A673 (cell line): ENCODE results near the gene BTN2A1. TPM values are rescaled to one million over a fixed set of nuclear protein-coding genes. Genes with fewer than 3 reads are reported as not detected.

Experiments used
- BruUV-seq: library from RNA; stranded (reverse); fragments of 400-500 nt; replicated peaks from 2 replicates; lab custom pipeline; 2021; lab: Mats Ljungman, UMichigan
- CTCF ChIA-PET: fragments of 300-600 bp; sonication (Branson Sonifier 250); formaldehyde crosslinking; loops from one replicate; lab custom pipeline; 2022; ENCODE audit warnings: antibody characterized with exemption; lab: Charles Lee
- POLR2A ChIA-PET: fragments of 300-600 bp; sonication (Branson Sonifier 250); formaldehyde crosslinking; loops from one replicate; lab custom pipeline; 2022; ENCODE audit warnings: antibody characterized with exemption; ENCODE audit not compliant: low non-redundant PET; lab: Charles Lee
- DNase-seq: peaks from one replicate; pipeline ENCODE4 v3.0.0-alpha.2; 2015; ENCODE audit warnings: low spot score
- H3K27ac ChIP-seq: fragments of 200-600 bp; sonication (generic); 2 replicates; pipeline ENCODE4 v1.5.1; 2016; ENCODE audit warnings: mixed run types, low read depth, mild to moderate bottlenecking, mixed read lengths, antibody characterized with exemption, low read length; ENCODE audit not compliant: poor library complexity, severe bottlenecking
- H3K27me3 ChIP-seq: fragments of 200-600 bp; sonication (generic); replicated peaks from 2 replicates; pipeline ENCODE4 v1.6.1; 2017; ENCODE audit warnings: mixed run types, low read depth, mild to moderate bottlenecking, mixed read lengths, antibody characterized with exemption, low read length; ENCODE audit not compliant: insufficient read depth, poor library complexity
- H3K36me3 ChIP-seq: fragments of 200-600 bp; sonication (generic); 2 replicates; pipeline ENCODE4 v1.6.1; 2016; ENCODE audit warnings: mixed run types, mild to moderate bottlenecking, mixed read lengths, antibody characterized with exemption, low read length; ENCODE audit not compliant: insufficient read depth, poor library complexity, severe bottlenecking
- H3K4me1 ChIP-seq: fragments of 200-600 bp; sonication (generic); 2 replicates; pipeline ENCODE4 v1.6.1; 2017; ENCODE audit warnings: mixed run types, mild to moderate bottlenecking, mixed read lengths, antibody characterized with exemption, low read length; ENCODE audit not compliant: insufficient read depth, poor library complexity, severe bottlenecking
- H3K4me3 ChIP-seq: fragments of 200-600 bp; sonication (generic); 2 replicates; pipeline ENCODE4 v1.5.1; 2016; ENCODE audit warnings: low read depth, mixed run types, mild to moderate bottlenecking, mixed read lengths, low read length; ENCODE audit not compliant: poor library complexity, severe bottlenecking
- H3K9me3 ChIP-seq: fragments of 200-600 bp; sonication (generic); 2 replicates; pipeline ENCODE4 v1.6.1; 2016; ENCODE audit warnings: mixed run types, low read depth, mild to moderate bottlenecking, mixed read lengths, antibody characterized with exemption, low read length; ENCODE audit not compliant: poor library complexity, severe bottlenecking
- CTCF ChIP-seq: fragments of 300-800, 200-600 bp; sonication (generic); conservative IDR thresholded peaks from 2 replicates; pipeline ENCODE4 v1.5.1; 2017; ENCODE audit warnings: low read depth, mild to moderate bottlenecking, antibody characterized with exemption, low read length, moderate library complexity, mixed read lengths
- EZH2 ChIP-seq: fragments of 200-600 bp; sonication (generic); IDR thresholded peaks from 2 replicates; pipeline ENCODE4 v1.6.1; 2017; ENCODE audit warnings: borderline replicate concordance, low read depth, mild to moderate bottlenecking, mixed read lengths, antibody characterized with exemption, low read length; ENCODE audit not compliant: poor library complexity, severe bottlenecking
- intact Hi-C: fragments of 100-400 bp; cut with micrococcal nuclease; formaldehyde crosslinking; loops from one replicate; pipeline ENCODE4 v1.10.0; 2022; ENCODE audit not compliant: unreplicated experiment
- total RNA-seq: library from RNA; stranded (reverse); gene quantifications from 2 replicates; pipeline ENCODE4 v1.2.3, GENCODE V29; 2021

The BTN2A1 gene
- total RNA-seq, 1 experiment from 2014 or later = 32.2 TPM

- no peak overlapping the region for H3K27ac ChIP-seq
- H3K4me1 ChIP-seq = no peaks in the 10 kb centered on the region
- H3K36me3 ChIP-seq = no peaks in the 10 kb centered on the region
- POLR2A ChIA-PET = no interaction called here
- DNase-seq = no peak
- H3K27me3 ChIP-seq = no peaks in the 10 kb centered on the region
- no peak for TF ChIP-seq EZH2
- TF ChIP-seq CTCF = no peak
- no peak overlapping the region for H3K4me3 ChIP-seq
- intact Hi-C loops = no loop called here
- no peaks in the 10 kb centered on the region for H3K9me3 ChIP-seq
- CTCF ChIA-PET = no interaction called here
- no TSS peak for BruUV-seq
Observed at GRCh38 chr6:26445934-26446667, 11.7 kb upstream of the BTN2A1 start.

GRCh38 chr6:26447257-26447656, 10.5 kb upstream of the BTN2A1 start:
- TF ChIP-seq EZH2 (no peak), CTCF (no peak)
- no peaks in the 10 kb centered on the region for H3K4me1 ChIP-seq
- intact Hi-C loops = no loop called here
- no peaks in the 10 kb centered on the region for H3K27me3 ChIP-seq
- POLR2A ChIA-PET = no interaction called here
- no peak overlapping the region for H3K27ac ChIP-seq
- no peaks in the 10 kb centered on the region for H3K9me3 ChIP-seq
- BruUV-seq = no TSS peak
- H3K36me3 ChIP-seq = no peaks in the 10 kb centered on the region
- DNase-seq = no peak
- no peak overlapping the region for H3K4me3 ChIP-seq
- CTCF ChIA-PET = no interaction called here

- intact Hi-C loops = no loop called here
- CTCF ChIA-PET = no interaction called here
Observed at GRCh38 chr6:26450240-26450639, 7.5 kb upstream of the BTN2A1 start.

More at GRCh38 chr6:26450240-26450639, 7.5 kb upstream of the BTN2A1 start:
- Histone ChIP-seq H3K4me3 (no peak overlapping the region), H3K4me1 (no peaks in the 10 kb centered on the region), H3K9me3 (no peaks in the 10 kb centered on the region), H3K27ac (no peak overlapping the region), H3K36me3 (no peaks in the 10 kb centered on the region), H3K27me3 (no peaks in the 10 kb centered on the region)
- TF ChIP-seq CTCF = no peak
- no peak for TF ChIP-seq EZH2
- no peak for DNase-seq
- POLR2A ChIA-PET = no interaction called here
- BruUV-seq = no TSS peak
